Subcutaneous adipose tissue (tissue), 4 donors: ENCODE results near the gene SEL1L. TPM values are rescaled to one million over a fixed set of nuclear protein-coding genes. Genes with fewer than 3 reads are reported as not detected.

Source experiments
- total RNA-seq, 4 donors: library from RNA; depleted of rRNA; stranded (reverse); fragments of >200 nt; gene quantifications; one replicate each; pipeline ENCODE4 v1.1.0, GENCODE V29; 2016
- TF ChIP-seq, protein P1 (sequence below): fragments of 450-650 bp; IDR thresholded peaks from one replicate; pipeline ENCODE4 v1.5.1; 2016; ENCODE audit warnings: low read depth, mild to moderate bottlenecking, control low read depth, antibody characterized with exemption, moderate library complexity

SEL1L gene
- total RNA-seq, 4 donors from 2014 or later = 80.4 to 106 (median 94.9) TPM

DNA sequence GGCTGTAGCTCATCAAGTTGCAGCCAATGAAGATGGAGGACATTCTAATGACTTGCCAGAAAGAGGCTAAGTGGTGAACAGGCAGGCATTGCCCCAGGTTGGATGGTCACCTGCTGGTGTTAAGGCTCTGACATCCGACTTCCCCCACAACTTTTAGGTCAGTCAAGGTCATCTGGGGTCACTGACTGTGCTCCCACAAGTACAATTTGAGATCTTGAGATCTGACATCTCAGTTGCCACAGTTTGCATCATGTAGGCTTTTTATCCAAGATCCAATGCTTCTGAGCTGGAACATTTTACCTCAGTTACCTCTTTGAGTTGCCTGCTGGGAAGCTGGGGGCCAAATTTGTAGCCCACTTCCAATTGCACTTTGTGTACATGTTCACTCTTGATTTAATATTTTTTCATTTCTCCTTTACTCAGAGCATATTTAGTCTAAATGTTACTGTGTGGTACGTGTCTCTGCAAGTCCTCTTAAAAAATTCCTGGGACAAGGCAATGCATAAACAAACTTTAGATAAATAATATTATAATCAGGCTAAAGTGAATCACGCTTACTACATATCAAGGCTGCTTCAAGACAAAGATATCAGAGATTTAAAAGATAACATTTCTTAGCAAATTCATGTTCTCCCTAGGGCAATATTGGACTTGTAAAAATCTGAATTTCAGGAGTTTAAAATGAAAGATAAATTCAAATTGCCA lies 61.4 kb downstream of the SEL1L start:
- TF ChIP-seq, protein P1, sequence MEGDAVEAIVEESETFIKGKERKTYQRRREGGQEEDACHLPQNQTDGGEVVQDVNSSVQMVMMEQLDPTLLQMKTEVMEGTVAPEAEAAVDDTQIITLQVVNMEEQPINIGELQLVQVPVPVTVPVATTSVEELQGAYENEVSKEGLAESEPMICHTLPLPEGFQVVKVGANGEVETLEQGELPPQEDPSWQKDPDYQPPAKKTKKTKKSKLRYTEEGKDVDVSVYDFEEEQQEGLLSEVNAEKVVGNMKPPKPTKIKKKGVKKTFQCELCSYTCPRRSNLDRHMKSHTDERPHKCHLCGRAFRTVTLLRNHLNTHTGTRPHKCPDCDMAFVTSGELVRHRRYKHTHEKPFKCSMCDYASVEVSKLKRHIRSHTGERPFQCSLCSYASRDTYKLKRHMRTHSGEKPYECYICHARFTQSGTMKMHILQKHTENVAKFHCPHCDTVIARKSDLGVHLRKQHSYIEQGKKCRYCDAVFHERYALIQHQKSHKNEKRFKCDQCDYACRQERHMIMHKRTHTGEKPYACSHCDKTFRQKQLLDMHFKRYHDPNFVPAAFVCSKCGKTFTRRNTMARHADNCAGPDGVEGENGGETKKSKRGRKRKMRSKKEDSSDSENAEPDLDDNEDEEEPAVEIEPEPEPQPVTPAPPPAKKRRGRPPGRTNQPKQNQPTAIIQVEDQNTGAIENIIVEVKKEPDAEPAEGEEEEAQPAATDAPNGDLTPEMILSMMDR = no peak

DNA sequence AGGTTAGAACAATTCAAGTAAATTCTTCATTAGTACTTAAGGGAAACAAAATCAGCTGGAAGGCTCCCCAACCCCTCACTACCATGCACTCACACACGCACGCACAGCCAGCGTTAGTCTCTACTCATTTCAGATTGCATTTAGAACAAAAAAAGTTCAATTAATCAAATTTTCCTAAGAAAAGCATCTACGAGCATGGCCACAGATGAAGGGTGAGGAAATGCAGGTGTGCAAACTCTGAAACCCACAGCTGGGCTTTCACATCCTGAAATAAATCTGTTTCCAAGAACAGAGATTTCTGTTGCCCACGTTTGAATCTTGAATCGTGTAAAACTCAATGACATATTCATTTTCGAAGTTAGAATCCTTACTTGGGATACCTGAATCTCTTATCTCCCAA lies 62.6 kb downstream of the SEL1L start:
- TF ChIP-seq, protein P1 = no peak

DNA sequence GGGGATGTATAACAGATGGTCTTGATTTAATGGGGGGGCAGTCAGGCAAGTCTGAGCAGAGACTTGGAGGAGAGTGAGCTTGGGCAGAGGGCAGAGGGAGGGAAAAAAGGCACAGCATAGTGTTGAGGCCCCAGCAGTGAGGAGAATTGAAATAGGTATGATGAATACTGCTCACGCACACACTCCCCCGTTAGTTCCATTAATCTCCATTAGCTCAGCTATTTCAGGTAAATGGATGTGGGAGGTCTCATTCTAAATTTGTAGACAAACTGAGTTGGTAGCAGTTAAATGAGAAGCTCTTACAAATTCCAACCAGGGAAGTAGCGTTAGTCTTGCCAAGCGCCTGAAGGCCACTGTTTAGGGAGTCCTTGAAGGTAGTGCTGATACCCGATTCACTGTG lies 66.8 kb downstream of the SEL1L start:
- TF ChIP-seq, protein P1 = no peak

DNA sequence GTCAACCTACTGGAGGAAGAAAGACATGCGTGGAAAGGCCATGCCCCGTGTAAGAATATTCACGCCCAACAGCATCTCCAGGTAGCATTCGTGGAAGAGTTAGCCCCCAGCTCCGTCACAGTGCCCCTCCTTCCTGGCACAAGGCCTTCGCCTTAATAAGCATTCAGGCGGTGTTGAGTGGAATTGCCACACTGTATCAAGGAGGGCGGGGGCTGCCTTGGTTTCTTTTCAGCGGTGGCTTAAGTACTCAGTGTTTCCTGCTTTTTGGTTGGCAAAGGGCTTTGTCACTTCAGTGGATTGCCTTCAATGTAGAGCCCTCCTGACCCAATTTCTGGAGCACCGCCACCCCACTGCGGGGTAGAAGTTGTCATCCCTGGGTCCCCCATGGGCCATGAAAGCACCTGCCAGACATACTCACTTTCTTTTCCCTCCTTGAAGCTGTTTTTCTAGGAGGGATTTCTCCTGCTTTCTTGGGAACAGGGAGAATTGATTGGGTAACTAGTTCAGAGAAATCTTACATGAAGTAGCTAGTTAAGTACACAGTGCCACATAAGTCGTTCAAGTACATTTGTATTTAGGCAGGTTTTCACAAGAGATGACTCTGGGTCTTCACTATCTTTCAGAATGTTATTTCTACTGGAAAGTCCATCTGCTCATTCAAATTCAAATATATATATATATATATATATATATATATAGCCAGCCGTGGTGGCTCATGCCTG lies 68.0 kb downstream of the SEL1L start:
- TF ChIP-seq, protein P1 = no peak

DNA sequence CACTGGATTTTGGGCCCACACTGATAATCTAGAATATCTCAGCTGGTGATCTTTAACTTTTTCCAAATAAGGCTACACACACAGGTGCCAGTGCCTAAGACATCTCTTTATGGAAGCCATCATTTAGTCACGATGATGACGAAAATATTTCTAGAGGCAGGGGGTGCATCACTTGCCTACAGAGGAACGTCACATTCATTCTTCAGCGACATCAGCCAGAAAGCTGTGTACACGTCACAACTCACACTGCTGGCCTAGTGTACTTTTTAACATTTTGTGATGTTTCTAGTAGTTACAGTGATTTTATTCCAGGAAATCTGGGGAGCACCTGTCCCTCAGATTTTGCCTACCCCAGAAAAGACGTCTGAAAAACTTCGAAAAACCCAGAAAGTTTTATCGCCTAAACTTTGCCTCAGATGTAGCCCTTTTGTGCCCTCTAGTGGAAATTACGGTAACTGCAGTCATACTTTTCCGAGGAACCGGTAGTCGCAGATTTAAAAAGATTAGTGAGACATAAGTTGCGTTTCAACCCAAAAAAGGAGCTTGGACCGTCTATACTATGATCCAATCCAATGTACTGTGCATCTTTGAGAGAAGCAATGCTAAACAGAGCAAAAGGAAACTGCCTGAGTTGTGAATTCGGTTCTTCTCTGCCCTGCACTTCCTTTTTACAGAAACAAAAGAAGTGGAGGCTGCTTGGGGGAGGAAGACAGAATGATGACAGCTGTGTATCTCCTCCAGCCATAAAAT lies 69.2 kb downstream of the SEL1L start:
- TF ChIP-seq, protein P1 = no peak

DNA sequence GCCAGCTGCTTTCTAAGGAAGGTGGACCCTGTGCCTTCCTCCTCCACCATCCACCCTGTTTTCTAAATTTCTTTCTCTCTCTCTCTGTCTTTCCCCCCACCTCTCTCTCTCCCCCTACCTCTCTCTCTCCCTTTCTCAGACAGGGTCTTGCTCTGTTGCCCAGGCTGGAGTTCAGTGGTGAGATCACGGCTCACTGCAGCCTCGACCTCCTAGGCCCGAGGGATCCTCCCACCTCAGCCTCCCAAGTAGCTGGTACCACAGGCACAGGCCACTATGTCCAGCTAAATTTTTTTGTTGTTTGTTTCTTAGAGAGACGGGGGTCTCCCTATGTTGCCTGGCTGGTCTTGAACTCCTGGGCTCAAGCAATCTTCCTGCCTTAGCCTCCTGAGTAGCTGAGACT lies 73.7 kb downstream of the SEL1L start:
- TF ChIP-seq, protein P1 = no peak

DNA sequence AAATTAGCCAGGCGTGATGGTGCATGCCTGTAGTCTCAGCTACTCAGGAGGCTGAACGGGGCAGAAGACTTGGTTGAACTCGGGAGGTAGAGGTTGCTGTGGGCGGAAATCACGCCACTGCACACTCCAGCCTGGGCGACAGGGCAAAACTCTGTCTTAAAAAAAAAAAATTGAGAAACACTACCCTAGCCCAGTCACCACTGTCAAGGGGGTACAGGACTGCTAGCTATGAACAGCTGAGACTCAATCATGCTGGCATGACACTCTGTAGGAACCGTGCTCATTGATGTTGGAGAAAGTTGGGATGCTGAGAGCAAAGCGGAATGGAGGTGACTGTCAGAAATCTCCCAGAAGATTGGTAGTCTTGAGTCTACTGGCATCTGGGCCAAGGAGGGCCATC lies 75.3 kb downstream of the SEL1L start:
- TF ChIP-seq, protein P1 = no peak
